ENCODE data around the gene EDEM3. TPM values are rescaled to one million over a fixed set of nuclear protein-coding genes. Genes with fewer than 3 reads are reported as not detected.
"Not testable (repeated sequence)": the region's sequence is repeated elsewhere in the genome, so short reads cannot be mapped to it uniquely, and the experiment has no call there.

EDEM3 gene
- total RNA-seq, 1 donor from 2014 or later: 37.5 TPM

DNA sequence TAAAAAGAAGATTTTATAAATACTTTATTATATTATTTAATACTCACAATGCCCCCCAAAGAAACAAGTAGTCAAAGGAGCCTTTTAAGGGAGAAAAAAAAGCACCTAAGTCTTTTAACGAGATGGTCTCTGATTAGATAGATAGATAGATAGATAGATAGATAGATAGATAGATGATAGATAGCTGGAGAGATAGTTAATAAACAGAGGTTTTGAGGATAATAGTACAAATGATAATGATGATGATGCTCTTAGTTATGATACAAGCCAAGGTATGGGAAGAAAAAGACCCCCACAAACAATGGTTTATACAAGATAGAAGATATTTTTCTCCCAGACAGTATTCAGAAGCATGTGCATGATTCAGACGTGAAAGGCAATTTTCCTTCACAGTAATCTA lies 14.6 kb upstream of the EDEM3 start:
- TF ChIP-seq, protein P1, sequence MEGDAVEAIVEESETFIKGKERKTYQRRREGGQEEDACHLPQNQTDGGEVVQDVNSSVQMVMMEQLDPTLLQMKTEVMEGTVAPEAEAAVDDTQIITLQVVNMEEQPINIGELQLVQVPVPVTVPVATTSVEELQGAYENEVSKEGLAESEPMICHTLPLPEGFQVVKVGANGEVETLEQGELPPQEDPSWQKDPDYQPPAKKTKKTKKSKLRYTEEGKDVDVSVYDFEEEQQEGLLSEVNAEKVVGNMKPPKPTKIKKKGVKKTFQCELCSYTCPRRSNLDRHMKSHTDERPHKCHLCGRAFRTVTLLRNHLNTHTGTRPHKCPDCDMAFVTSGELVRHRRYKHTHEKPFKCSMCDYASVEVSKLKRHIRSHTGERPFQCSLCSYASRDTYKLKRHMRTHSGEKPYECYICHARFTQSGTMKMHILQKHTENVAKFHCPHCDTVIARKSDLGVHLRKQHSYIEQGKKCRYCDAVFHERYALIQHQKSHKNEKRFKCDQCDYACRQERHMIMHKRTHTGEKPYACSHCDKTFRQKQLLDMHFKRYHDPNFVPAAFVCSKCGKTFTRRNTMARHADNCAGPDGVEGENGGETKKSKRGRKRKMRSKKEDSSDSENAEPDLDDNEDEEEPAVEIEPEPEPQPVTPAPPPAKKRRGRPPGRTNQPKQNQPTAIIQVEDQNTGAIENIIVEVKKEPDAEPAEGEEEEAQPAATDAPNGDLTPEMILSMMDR (IDR thresholded peaks at IDR 0.05; ENCODE audit: unreplicated experiment): no peak
- DNase-seq (ENCODE audit: low spot score, unreplicated experiment): no peak
- peaks cover 2% of the 10 kb centered on the region for H3K4me1 Mint-ChIP-seq (ENCODE audit: low read depth)
- H3K4me3 Mint-ChIP-seq (ENCODE audit: low read depth): no peak overlapping the region
- no peaks in the 10 kb centered on the region for H3K9me3 Mint-ChIP-seq (ENCODE audit: low read depth)
- no peaks in the 10 kb centered on the region for H3K27me3 Mint-ChIP-seq
- no peak overlapping the region for H3K27ac Mint-ChIP-seq
- H3K36me3 Mint-ChIP-seq (ENCODE audit: insufficient read depth): no peaks in the 10 kb centered on the region

DNA sequence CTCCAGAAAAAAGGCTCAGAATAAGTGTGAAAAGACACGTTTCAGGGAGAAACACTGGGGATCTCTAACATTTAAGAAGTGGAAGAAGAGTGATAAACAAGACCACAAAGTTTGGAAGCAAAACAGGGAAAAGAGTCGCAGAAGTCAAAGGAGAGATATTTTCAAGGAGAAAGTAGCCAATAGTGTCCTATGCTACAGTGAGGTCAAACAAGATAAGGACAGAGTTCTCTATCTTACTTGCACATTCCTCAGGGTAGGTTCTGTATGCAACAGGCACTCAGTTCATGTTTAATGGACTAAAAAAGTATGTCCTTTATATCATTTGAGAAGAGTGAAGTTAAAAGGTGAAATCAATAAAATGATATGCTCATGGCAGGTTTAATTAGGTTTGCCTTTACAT lies 13.8 kb upstream of the EDEM3 start:
- no peak overlapping the region for H3K4me3 Mint-ChIP-seq (ENCODE audit: low read depth)
- peaks cover 4% of the 10 kb centered on the region for H3K4me1 Mint-ChIP-seq (ENCODE audit: low read depth)
- no peak for DNase-seq (ENCODE audit: low spot score, unreplicated experiment)
- H3K36me3 Mint-ChIP-seq (ENCODE audit: insufficient read depth): peaks cover under 1% of the 10 kb centered on the region
- peaks cover 4% of the 10 kb centered on the region for H3K9me3 Mint-ChIP-seq (ENCODE audit: low read depth)
- H3K27ac Mint-ChIP-seq: no peak overlapping the region
- H3K27me3 Mint-ChIP-seq: no peaks in the 10 kb centered on the region
- TF ChIP-seq, protein P1 (IDR thresholded peaks at IDR 0.05; ENCODE audit: unreplicated experiment): no peak

DNA sequence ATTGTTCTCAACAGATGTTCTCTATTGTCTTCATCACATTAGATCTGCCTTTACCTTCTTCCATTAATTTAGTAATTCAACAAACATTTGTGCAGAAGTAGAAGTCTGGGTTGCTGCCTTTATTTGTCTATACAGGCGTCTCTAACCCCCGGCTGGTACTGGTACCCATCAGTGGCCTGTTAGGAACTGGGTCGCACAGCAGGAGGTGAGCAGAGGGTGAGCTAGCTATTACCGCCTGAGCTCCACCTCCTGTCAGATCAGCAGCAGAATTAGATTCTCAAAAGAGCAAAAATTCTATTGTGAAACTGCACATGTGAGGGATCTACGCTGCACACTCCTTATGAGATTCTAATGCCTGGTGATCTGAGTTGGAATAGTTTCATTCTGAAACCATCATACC lies 12.9 kb upstream of the EDEM3 start:
- H3K27ac Mint-ChIP-seq: no peak overlapping the region
- H3K27me3 Mint-ChIP-seq: no peaks in the 10 kb centered on the region
- peaks cover 2% of the 10 kb centered on the region for H3K36me3 Mint-ChIP-seq (ENCODE audit: insufficient read depth)
- no peak for DNase-seq (ENCODE audit: low spot score, unreplicated experiment)
- H3K4me3 Mint-ChIP-seq (ENCODE audit: low read depth): no peak overlapping the region
- TF ChIP-seq, protein P1 (IDR thresholded peaks at IDR 0.05; ENCODE audit: unreplicated experiment): no peak
- peaks cover 7% of the 10 kb centered on the region for H3K9me3 Mint-ChIP-seq (ENCODE audit: low read depth)
- peaks cover 4% of the 10 kb centered on the region for H3K4me1 Mint-ChIP-seq (ENCODE audit: low read depth)

DNA sequence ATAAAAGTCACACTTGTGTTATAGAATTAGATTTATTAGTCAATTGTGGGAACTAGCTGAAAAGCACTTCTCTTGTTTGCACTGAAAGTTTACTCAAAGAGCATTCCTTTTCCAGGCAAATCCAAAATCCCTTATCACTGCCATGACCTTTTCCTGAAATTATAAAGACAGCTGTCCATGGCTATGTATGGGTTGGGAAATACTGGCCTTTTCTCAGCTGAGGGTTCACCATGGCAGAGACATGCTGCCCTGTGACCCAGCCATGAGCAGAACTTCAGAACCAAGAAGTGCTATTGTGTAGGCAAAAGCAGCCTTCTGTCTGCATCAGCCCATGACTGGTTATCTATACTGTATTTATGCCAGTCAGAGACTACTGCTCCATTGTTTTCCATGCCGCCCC lies 9.8 kb upstream of the EDEM3 start:
- no peak overlapping the region for H3K27ac Mint-ChIP-seq
- no peaks in the 10 kb centered on the region for H3K27me3 Mint-ChIP-seq
- TF ChIP-seq, protein P1 (IDR thresholded peaks at IDR 0.05; ENCODE audit: unreplicated experiment): no peak

DNA sequence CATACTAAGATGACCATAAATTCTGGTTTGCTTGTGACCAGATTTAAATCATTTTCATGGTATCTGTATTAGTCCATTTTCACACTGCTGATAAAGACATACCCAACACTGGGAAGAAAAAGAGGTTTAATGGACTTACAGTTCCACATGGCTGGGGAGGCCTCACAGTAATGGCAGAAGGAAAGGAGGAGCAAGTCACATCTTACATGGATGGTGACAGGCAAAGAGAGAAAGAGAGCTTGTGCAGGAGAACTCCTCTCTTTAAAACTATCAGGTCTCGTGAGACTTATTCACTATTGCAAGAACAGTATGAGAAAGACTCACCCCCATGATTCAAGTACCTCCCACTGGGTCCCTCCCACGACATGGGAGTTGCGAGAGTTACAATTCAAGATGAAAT lies 8.9 kb upstream of the EDEM3 start:
- not testable (repeated sequence) for H3K36me3 Mint-ChIP-seq (ENCODE audit: insufficient read depth); H3K27me3 Mint-ChIP-seq; DNase-seq (ENCODE audit: low spot score, unreplicated experiment); H3K9me3 Mint-ChIP-seq (ENCODE audit: low read depth); H3K27ac Mint-ChIP-seq; H3K4me3 Mint-ChIP-seq (ENCODE audit: low read depth)
- peaks cover 13% of the 10 kb centered on the region for H3K4me1 Mint-ChIP-seq (ENCODE audit: low read depth)

More for the DNA sequence above, 9.8 kb upstream of the EDEM3 start:
- peaks cover 7% of the 10 kb centered on the region for H3K9me3 Mint-ChIP-seq (ENCODE audit: low read depth)
- H3K4me1 Mint-ChIP-seq (ENCODE audit: low read depth): peaks cover 8% of the 10 kb centered on the region
- H3K36me3 Mint-ChIP-seq (ENCODE audit: insufficient read depth): peaks cover 2% of the 10 kb centered on the region
- no peak overlapping the region for H3K4me3 Mint-ChIP-seq (ENCODE audit: low read depth)
- no peak for DNase-seq (ENCODE audit: low spot score, unreplicated experiment)

DNA sequence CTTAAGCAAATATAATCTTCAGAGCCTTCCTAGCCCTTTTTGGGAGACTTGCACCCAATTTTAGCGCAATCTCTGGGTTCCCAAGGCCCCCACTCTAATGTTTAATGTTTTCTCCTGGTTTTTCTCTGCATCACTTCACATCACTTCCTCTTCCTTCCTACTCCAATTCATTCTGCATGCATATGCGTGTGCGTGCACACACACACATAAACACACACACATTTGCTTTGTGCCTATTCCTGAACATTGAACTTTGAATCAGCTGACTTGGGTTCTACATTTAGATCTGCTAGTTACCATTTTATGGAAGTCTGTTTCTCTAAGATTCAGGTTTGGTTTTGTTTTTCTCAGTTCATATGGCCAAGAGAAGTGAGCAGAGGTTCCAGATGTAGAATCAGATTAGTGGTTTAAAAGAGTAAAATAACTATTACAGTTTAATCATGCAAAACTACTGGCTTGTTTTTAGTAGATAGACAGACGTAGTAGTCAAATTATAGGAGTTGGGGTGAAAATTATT lies 7.4 kb upstream of the EDEM3 start:
- TF ChIP-seq, protein P1 (IDR thresholded peaks at IDR 0.05; ENCODE audit: unreplicated experiment): no peak
- Mint-ChIP-seq H3K4me3 (ENCODE audit: low read depth) (no peak overlapping the region), H3K36me3 (ENCODE audit: insufficient read depth) (peaks cover 2% of the 10 kb centered on the region), H3K27me3 (peaks cover 2% of the 10 kb centered on the region), H3K4me1 (ENCODE audit: low read depth) (peaks cover 11% of the 10 kb centered on the region), H3K9me3 (ENCODE audit: low read depth) (peaks cover 7% of the 10 kb centered on the region), H3K27ac (no peak overlapping the region)
- DNase-seq (ENCODE audit: low spot score, unreplicated experiment): no peak
